Activated CD4-positive, alpha-beta memory T cell treated with anti-CD3 and anti-CD28 coated beads, Interleukin-2, amount 10 ng/mL, durations not matched to agents 7 days and 5 days (primary cell): ENCODE results near the gene SUZ12. TPM values are rescaled to one million over a fixed set of nuclear protein-coding genes. Genes with fewer than 3 reads are reported as not detected.
A peak's percentile ranks its signal among the peaks of the same experiment; 100 is the strongest.
"Not testable (repeated sequence)": the region's sequence is repeated elsewhere in the genome, so short reads cannot be mapped to it uniquely, and the experiment has no call there.

ENCODE experiments used
- CTCF ChIA-PET: fragments of 350-600 bp; sonication (Branson Sonifier 250); formaldehyde crosslinking; loops from one replicate; lab custom pipeline; 2021; ENCODE audit warnings: antibody characterized with exemption, inconsistent platforms; lab: Charles Lee
- POLR2A ChIA-PET: fragments of 350-600 bp; sonication (Branson Sonifier 250); formaldehyde crosslinking; loops from one replicate; lab custom pipeline; 2021; ENCODE audit warnings: antibody characterized with exemption; lab: Charles Lee
- DNase-seq: peaks from one replicate; pipeline ENCODE4 v3.0.0-alpha.2; 2020
- H3K27ac Mint-ChIP-seq: one replicate; pipeline ENCODE4 v1.8.0; 2021; ENCODE audit warnings: mild to moderate bottlenecking, mixed read lengths
- H3K27me3 Mint-ChIP-seq: one replicate; pipeline ENCODE4 v1.8.0; 2021; ENCODE audit warnings: mixed read lengths
- H3K36me3 Mint-ChIP-seq: one replicate; pipeline ENCODE4 v1.8.0; 2021; ENCODE audit warnings: low read depth, mixed read lengths
- H3K4me1 Mint-ChIP-seq: one replicate; pipeline ENCODE4 v1.8.0; 2021; ENCODE audit warnings: mixed read lengths
- H3K4me3 Mint-ChIP-seq: one replicate; pipeline ENCODE4 v1.8.0; 2021; ENCODE audit warnings: mild to moderate bottlenecking, mixed read lengths
- H3K9me3 Mint-ChIP-seq: one replicate; pipeline ENCODE4 v1.8.0; 2021; ENCODE audit warnings: mixed read lengths
- total RNA-seq, 2 experiments: library from RNA; stranded (reverse); gene quantifications; one replicate each; pipeline ENCODE4 v1.2.3, GENCODE V29; 2021

The SUZ12 gene
- 10 to 100 TPM; 60.1 to 61.2 TPM for total RNA-seq

- peaks cover 23% of the 10 kb centered on the region for H3K36me3 Mint-ChIP-seq
- POLR2A ChIA-PET: interaction anchor here (0.6 to 1.4 kb wide), 11 partner anchors 9 to 414 kb away, joined by 3 to 12 read pairs (median 4); partner anchors contain the start of genes LRRC37B, RHOT1 and UTP6
- H3K27ac Mint-ChIP-seq: peak within 1 kb of the TSS; percentile 75
- peaks cover 21% of the 10 kb centered on the region for H3K4me1 Mint-ChIP-seq
- CTCF ChIA-PET: interaction anchor here (0.7 to 2.8 kb wide), 5 partner anchors 10 to 559 kb away, joined by 3 to 12 read pairs (median 4); partner anchors contain the start of gene LRRC37B
- H3K9me3 Mint-ChIP-seq, H3K27me3 Mint-ChIP-seq: not testable (repeated sequence)
- peak within 1 kb of the TSS; percentile 86 for H3K4me3 Mint-ChIP-seq
- DNase-seq: peak; percentile 90
Measured at GRCh38 chr17:31936615-31937609, at the start of gene SUZ12. Gene SUZ12, plus strand, starts transcription at chr17:31937007. Its CDS starts 240 bp downstream, at chr17:31937247.

- H3K27ac Mint-ChIP-seq: no peak overlapping the region
- ChIA-PET POLR2A (no interaction called here), CTCF (no interaction called here)
- H3K9me3 Mint-ChIP-seq: no peaks in the 10 kb centered on the region
- no peak overlapping the region for H3K4me3 Mint-ChIP-seq
- H3K4me1 Mint-ChIP-seq: peaks cover 4% of the 10 kb centered on the region
- no peaks in the 10 kb centered on the region for H3K27me3 Mint-ChIP-seq
- no peak for DNase-seq
- peaks cover 56% of the 10 kb centered on the region for H3K36me3 Mint-ChIP-seq
Measured at GRCh38 chr17:31888124-31888523, 48.7 kb upstream of the SUZ12 start.

GRCh38 chr17:31900877-31901276, 35.9 kb upstream of the SUZ12 start:
- H3K4me1 Mint-ChIP-seq: peaks cover 26% of the 10 kb centered on the region
- no peaks in the 10 kb centered on the region for H3K9me3 Mint-ChIP-seq
- H3K27me3 Mint-ChIP-seq: no peaks in the 10 kb centered on the region
- no peak for DNase-seq
- ChIA-PET POLR2A (interaction anchor here (0.8 to 2.2 kb wide), 10 partner anchors 11 to 581 kb away, joined by 3 to 12 read pairs (median 4); partner anchors contain the start of genes COPRS and LRRC37B), CTCF (interaction anchor here (0.6 to 1.9 kb wide), 14 partner anchors 10 to 543 kb away, joined by 3 to 8 read pairs (median 4); partner anchors contain the start of genes LRRC37B, PSMD11 and RHOT1)
- no peak overlapping the region for H3K4me3 Mint-ChIP-seq
- peaks cover 16% of the 10 kb centered on the region for H3K36me3 Mint-ChIP-seq
- H3K27ac Mint-ChIP-seq: no peak overlapping the region

- no peak for DNase-seq
- H3K36me3 Mint-ChIP-seq: peaks cover 6% of the 10 kb centered on the region
- POLR2A ChIA-PET: interaction anchor here (0.7 to 2.1 kb wide), 4 partner anchors 11 to 105 kb away, joined by 3 to 12 read pairs (median 4); partner anchors contain the start of gene LRRC37B
- H3K4me1 Mint-ChIP-seq: peaks cover 23% of the 10 kb centered on the region
- H3K9me3 Mint-ChIP-seq: no peaks in the 10 kb centered on the region
- H3K27me3 Mint-ChIP-seq: peaks cover 4% of the 10 kb centered on the region
- peak overlapping the region; percentile 29 for H3K27ac Mint-ChIP-seq
- CTCF ChIA-PET: interaction anchor here (0.7 to 1.2 kb wide), 2 partner anchors 10 to 35 kb away, joined by 3 read pairs; no protein-coding TSS in a partner anchor
- no peak overlapping the region for H3K4me3 Mint-ChIP-seq
Measured at GRCh38 chr17:31902693-31903092, 34.1 kb upstream of the SUZ12 start.

GRCh38 chr17:31903401-31903800, 33.4 kb upstream of the SUZ12 start:
- H3K36me3 Mint-ChIP-seq: peaks cover 1% of the 10 kb centered on the region
- CTCF ChIA-PET: interaction anchor here (1.2 kb wide), 1 partner anchor 9 kb away, joined by 3 read pairs; no protein-coding TSS in a partner anchor
- no peak overlapping the region for H3K27ac Mint-ChIP-seq
- H3K27me3 Mint-ChIP-seq: peaks cover 9% of the 10 kb centered on the region
- no peak overlapping the region for H3K4me3 Mint-ChIP-seq
- peaks cover 21% of the 10 kb centered on the region for H3K4me1 Mint-ChIP-seq
- no peak for DNase-seq
- POLR2A ChIA-PET: interaction anchor here (1.1 kb wide), 1 partner anchor 33 kb away, joined by 5 read pairs; no protein-coding TSS in a partner anchor
- no peaks in the 10 kb centered on the region for H3K9me3 Mint-ChIP-seq

GRCh38 chr17:31907342-31907962, 29.4 kb upstream of the SUZ12 start:
- DNase-seq: no peak
- Mint-ChIP-seq H3K4me1 (peaks cover 9% of the 10 kb centered on the region), H3K9me3 (no peaks in the 10 kb centered on the region), H3K27ac (no peak overlapping the region), H3K27me3 (peaks cover 20% of the 10 kb centered on the region), H3K36me3 (no peaks in the 10 kb centered on the region), H3K4me3 (no peak overlapping the region)
- CTCF ChIA-PET: interaction anchor here (1.2 kb wide), 1 partner anchor 231 kb away, joined by 3 read pairs; no protein-coding TSS in a partner anchor
- POLR2A ChIA-PET: interaction anchor here (1.0 kb wide), 1 partner anchor 30 kb away, joined by 4 read pairs; no protein-coding TSS in a partner anchor

- no peaks in the 10 kb centered on the region for H3K9me3 Mint-ChIP-seq
- ChIA-PET POLR2A (no interaction called here), CTCF (interaction anchor here (1.2 kb wide), 1 partner anchor 230 kb away, joined by 3 read pairs; no protein-coding TSS in a partner anchor)
- no peaks in the 10 kb centered on the region for H3K36me3 Mint-ChIP-seq
- H3K4me3 Mint-ChIP-seq: no peak overlapping the region
- H3K4me1 Mint-ChIP-seq: peaks cover 2% of the 10 kb centered on the region
- peaks cover 20% of the 10 kb centered on the region for H3K27me3 Mint-ChIP-seq
- no peak for DNase-seq
- no peak overlapping the region for H3K27ac Mint-ChIP-seq
Measured at GRCh38 chr17:31908386-31908785, 28.4 kb upstream of the SUZ12 start.

- not testable (repeated sequence) for DNase-seq, H3K9me3 Mint-ChIP-seq, H3K4me1 Mint-ChIP-seq, H3K36me3 Mint-ChIP-seq, H3K27ac Mint-ChIP-seq, H3K4me3 Mint-ChIP-seq
- peaks cover 32% of the 10 kb centered on the region for H3K27me3 Mint-ChIP-seq
- POLR2A ChIA-PET: interaction anchor here (1.2 to 1.4 kb wide), 2 partner anchors 8 to 11 kb away, joined by 3 to 5 read pairs; partner anchors contain the start of gene UTP6
- CTCF ChIA-PET: interaction anchor here (0.9 to 1.1 kb wide), 3 partner anchors 10 to 19 kb away, joined by 3 to 4 read pairs (median 3); no protein-coding TSS in a partner anchor
Measured at GRCh38 chr17:31912705-31913104, 24.1 kb upstream of the SUZ12 start.

GRCh38 chr17:31915456-31916100, 21.2 kb upstream of the SUZ12 start:
- Mint-ChIP-seq H3K4me3 (no peak overlapping the region), H3K4me1 (peaks cover 9% of the 10 kb centered on the region), H3K36me3 (no peaks in the 10 kb centered on the region), H3K27ac (no peak overlapping the region), H3K27me3 (peaks cover 30% of the 10 kb centered on the region), H3K9me3 (no peaks in the 10 kb centered on the region)
- DNase-seq: no peak
- POLR2A ChIA-PET: no interaction called here
- CTCF ChIA-PET: interaction anchor here (1.2 to 1.8 kb wide), 2 partner anchors 10 to 14 kb away, joined by 4 to 5 read pairs; partner anchors contain the start of gene UTP6

- DNase-seq: no peak
- no peaks in the 10 kb centered on the region for H3K36me3 Mint-ChIP-seq
- no peak overlapping the region for H3K27ac Mint-ChIP-seq
- peaks cover 30% of the 10 kb centered on the region for H3K27me3 Mint-ChIP-seq
- H3K4me1 Mint-ChIP-seq: peaks cover 9% of the 10 kb centered on the region
- CTCF ChIA-PET: no interaction called here
- POLR2A ChIA-PET: no interaction called here
- no peaks in the 10 kb centered on the region for H3K9me3 Mint-ChIP-seq
- H3K4me3 Mint-ChIP-seq: no peak overlapping the region
Measured at GRCh38 chr17:31916491-31917064, 20.2 kb upstream of the SUZ12 start.

GRCh38 chr17:31917065-31917529, 19.7 kb upstream of the SUZ12 start:
- peaks cover 9% of the 10 kb centered on the region for H3K4me1 Mint-ChIP-seq
- CTCF ChIA-PET: no interaction called here
- no peak overlapping the region for H3K27ac Mint-ChIP-seq
- no peaks in the 10 kb centered on the region for H3K9me3 Mint-ChIP-seq
- peaks cover 30% of the 10 kb centered on the region for H3K27me3 Mint-ChIP-seq
- no peaks in the 10 kb centered on the region for H3K36me3 Mint-ChIP-seq
- no peak for DNase-seq
- no peak overlapping the region for H3K4me3 Mint-ChIP-seq
- POLR2A ChIA-PET: no interaction called here
